Keratinocyte (primary cell): ENCODE results near the gene CNNM1. TPM values are rescaled to one million over a fixed set of nuclear protein-coding genes. Genes with fewer than 3 reads are reported as not detected.

ENCODE experiments used
- DNase-seq: peaks from one replicate; pipeline ENCODE4 v3.0.0-alpha.2; 2011; ENCODE audit warnings: low read depth, missing footprints, low spot score
- FAIRE-seq: peaks from 2 replicates; lab custom pipeline; 2011; peaks lifted over from hg19 to GRCh38; lab: Jason Lieb, UNC
- H2AFZ ChIP-seq: 2 replicates; pipeline ENCODE4 v1.6.0; 2012; ENCODE audit warnings: low read length, control low read depth, inconsistent platforms; ENCODE audit not compliant: control insufficient read depth
- H3K27ac ChIP-seq: 2 replicates; pipeline ENCODE4 v1.5.1; 2011; ENCODE audit warnings: low read length; ENCODE audit not compliant: control insufficient read depth, insufficient read depth
- H3K27me3 ChIP-seq: 3 replicates; pipeline ENCODE4 v1.6.0; 2011; ENCODE audit warnings: low read length; ENCODE audit not compliant: control insufficient read depth, insufficient read depth; ENCODE audit errors: extremely low read depth
- H3K36me3 ChIP-seq, 2 experiments: 2 replicates in 1 of 2; 3 replicates in 1 of 2; pipeline ENCODE4 v1.5.1; 2011; ENCODE audit warnings: low read length in 2 of 2, mild to moderate bottlenecking in 1 of 2; ENCODE audit not compliant: control insufficient read depth in 2 of 2, insufficient read depth in 2 of 2; ENCODE audit errors: extremely low read depth in 1 of 2
- H3K4me1 ChIP-seq: 3 replicates; pipeline ENCODE4 v1.5.1; 2011; ENCODE audit warnings: low read length; ENCODE audit not compliant: control insufficient read depth, insufficient read depth; ENCODE audit errors: extremely low read depth
- H3K4me2 ChIP-seq: 3 replicates; pipeline ENCODE4 v1.6.0; 2011; ENCODE audit warnings: low read depth, low read length; ENCODE audit not compliant: control insufficient read depth, insufficient read depth; ENCODE audit errors: extremely low read depth
- H3K4me3 ChIP-seq, 3 experiments: fragments of 200-600 bp in 1 of 3; sonication (generic) in 1 of 3; 2 replicates in 2 of 3; 3 replicates in 1 of 3; pipeline ENCODE4 v1.5.1; 2011 to 2016; ENCODE audit warnings: low read length in 3 of 3, mild to moderate bottlenecking in 3 of 3, control low read depth in 2 of 3, inconsistent platforms in 1 of 3, low read depth in 1 of 3, mixed read lengths in 1 of 3, mixed run types in 1 of 3, moderate library complexity in 1 of 3; ENCODE audit not compliant: control insufficient read depth in 2 of 3, insufficient read depth in 2 of 3; ENCODE audit errors: extremely low read depth in 1 of 3
- H3K79me2 ChIP-seq: 2 replicates; pipeline ENCODE4 v1.6.0; 2012; ENCODE audit warnings: low read length; ENCODE audit not compliant: control insufficient read depth, insufficient read depth
- H3K9ac ChIP-seq: 3 replicates; pipeline ENCODE4 v1.6.0; 2011; ENCODE audit warnings: low read length; ENCODE audit not compliant: control insufficient read depth, insufficient read depth; ENCODE audit errors: extremely low read depth
- H3K9me1 ChIP-seq: 3 replicates; pipeline ENCODE4 v1.6.0; 2011; ENCODE audit warnings: low read length; ENCODE audit not compliant: control insufficient read depth, insufficient read depth; ENCODE audit errors: extremely low read depth
- H3K9me3 ChIP-seq: 2 replicates; pipeline ENCODE4 v1.5.1; 2012; ENCODE audit warnings: low read depth, low read length; ENCODE audit not compliant: control insufficient read depth
- H4K20me1 ChIP-seq: 3 replicates; pipeline ENCODE4 v1.6.0; 2011; ENCODE audit warnings: low read length; ENCODE audit not compliant: control insufficient read depth, insufficient read depth; ENCODE audit errors: extremely low read depth
- CTCF ChIP-seq, 3 experiments: IDR thresholded peaks in 1 of 3; conservative IDR thresholded peaks in 1 of 3; optimal IDR thresholded peaks in 1 of 3; 2 replicates in 2 of 3; 3 replicates in 1 of 3; pipeline versions ENCODE3 to v1.5.1; 2011; ENCODE audit warnings: low read length in 3 of 3, mild to moderate bottlenecking in 3 of 3, moderate library complexity in 2 of 3, control low read depth in 1 of 3, inconsistent platforms in 1 of 3; ENCODE audit not compliant: insufficient read depth in 2 of 3; ENCODE audit errors: extremely low read depth in 1 of 3
- EZH2 ChIP-seq: IDR thresholded peaks from one replicate; pipeline ENCODE4 v1.6.1; 2012; ENCODE audit warnings: inconsistent platforms, mild to moderate bottlenecking, low read length, moderate library complexity
- dilution Hi-C: fragments of 300-500 bp; cut with MboI; formaldehyde crosslinking; loops from one replicate; pipeline ENCODE4 v1.7.0; 2020; ENCODE audit warnings: low sequenced_read_pairs; ENCODE audit not compliant: extremely low pct_ligation_motif_present
- polyA plus RNA-seq, 5 experiments: library from polyadenylated mRNA; depleted of rRNA in 3 of 5; stranded (reverse) in 3 of 5; stranded (forward) in 1 of 5; unstranded in 1 of 5; fragments of >200 nt; gene quantifications; 1 replicate in 1 of 5; 2 replicates in 3 of 5; 3 replicates in 1 of 5; pipeline versions ENCODE4 v1.2.1 to v1.2.3, GENCODE V29; 2011 to 2012; ENCODE audit warnings: missing spikeins in 2 of 5, low read depth in 1 of 5, low replicate concordance in 1 of 5

Gene CNNM1
- polyA plus RNA-seq, 1 donor (not counting 4 experiments of a cell fraction or from before 2014, with no cell fraction given), result 0.83 TPM

- Histone ChIP-seq H3K4me1 (peaks cover 7% of the 10 kb centered on the region), H3K27ac (no peak overlapping the region), H3K9ac (no peak overlapping the region), H3K4me2 (no peak overlapping the region), H4K20me1 (no peaks in the 10 kb centered on the region), H3K79me2 (no peaks in the 10 kb centered on the region), H3K9me1 (no peaks in the 10 kb centered on the region), H3K36me3 (no peaks in the 10 kb centered on the region), H3K9me3 (no peaks in the 10 kb centered on the region), H3K27me3 (no peaks in the 10 kb centered on the region), H3K4me3 (no peak overlapping the region), H2AFZ (no peak overlapping the region)
- DNase-seq, result no peak
- no peak for FAIRE-seq
- TF ChIP-seq CTCF (optimal IDR thresholded peaks at IDR 0.05 in 1 of 3, IDR thresholded peaks at IDR 0.05 in 1 of 3, conservative IDR thresholded peaks at IDR 0.05 in 1 of 3; ENCODE audit: extremely low read depth in 1 of 3, insufficient read depth in 2 of 3, low read length in 3 of 3), result no peak
- TF ChIP-seq EZH2, result no peak
- dilution Hi-C loops, result no loop called here
Measured at GRCh38 chr10:99374972-99375371, 45.8 kb downstream of the CNNM1 start.

GRCh38 chr10:99375426-99375825 is 46.3 kb downstream of the CNNM1 start:
- no peaks in the 10 kb centered on the region for H3K36me3 ChIP-seq
- H4K20me1 ChIP-seq, result no peaks in the 10 kb centered on the region
- no peak overlapping the region for H3K9ac ChIP-seq
- peaks cover 7% of the 10 kb centered on the region for H3K4me1 ChIP-seq
- FAIRE-seq, result no peak
- TF ChIP-seq CTCF (optimal IDR thresholded peaks at IDR 0.05 in 1 of 3, IDR thresholded peaks at IDR 0.05 in 1 of 3, conservative IDR thresholded peaks at IDR 0.05 in 1 of 3; ENCODE audit: extremely low read depth in 1 of 3, insufficient read depth in 2 of 3, low read length in 3 of 3) (no peak), EZH2 (no peak)
- H3K27ac ChIP-seq, result no peak overlapping the region
- dilution Hi-C loops, result no loop called here
- H3K9me3 ChIP-seq, result no peaks in the 10 kb centered on the region
- H3K79me2 ChIP-seq, result no peaks in the 10 kb centered on the region
- H3K4me3 ChIP-seq, result no peak overlapping the region
- DNase-seq, result no peak
- H2AFZ ChIP-seq, result no peak overlapping the region
- H3K4me2 ChIP-seq, result no peak overlapping the region
- H3K27me3 ChIP-seq, result no peaks in the 10 kb centered on the region
- no peaks in the 10 kb centered on the region for H3K9me1 ChIP-seq
